IMR-90 (cell line): ENCODE measurements around the gene SERPINE2. TPM values are rescaled to one million over a fixed set of nuclear protein-coding genes. Genes with fewer than 3 reads are reported as not detected.

ENCODE experiments used
- ATAC-seq: fragments of 200-7000 bp; cut with Tn5 transposase; 2 replicates; pipeline ENCODE4 v1.9.1; 2020; ENCODE audit warnings: low read depth, mild to moderate bottlenecking, moderate library complexity
- BruUV-seq: library from RNA; stranded (reverse); fragments of 400-500 nt; replicated peaks from 2 replicates; lab custom pipeline; 2021; lab: Mats Ljungman, UMichigan
- CTCF ChIA-PET: fragments of 300-600 bp; formaldehyde crosslinking; extraction: SDS; loops from one replicate; lab custom pipeline; 2021; ENCODE audit warnings: antibody characterized with exemption; lab: Yijun Ruan, JAX
- POLR2A ChIA-PET: fragments of 300-600 bp; sonication (Branson Sonifier 250); formaldehyde crosslinking; loops from one replicate; lab custom pipeline; 2022; ENCODE audit warnings: antibody characterized with exemption; ENCODE audit not compliant: unreplicated experiment; lab: Charles Lee
- DNase-seq: peaks from one replicate; pipeline ENCODE4 v3.0.0; 2013
- H2AFZ ChIP-seq: replicated peaks from 2 replicates; pipeline ENCODE3; 2013; ENCODE audit warnings: low read length, mild to moderate bottlenecking; ENCODE audit not compliant: poor library complexity
- H2AK5ac ChIP-seq: 2 replicates; pipeline ENCODE4 v1.6.1; 2013; ENCODE audit warnings: low read depth, low read length, inconsistent platforms
- H2AK9ac ChIP-seq: replicated peaks from 2 replicates; pipeline ENCODE3; 2013; ENCODE audit warnings: mild to moderate bottlenecking, low read depth, low read length, moderate library complexity; ENCODE audit not compliant: poor library complexity
- H2BK120ac ChIP-seq: 2 replicates; pipeline ENCODE4 v1.6.1; 2013; ENCODE audit warnings: low read depth, low read length, inconsistent platforms
- H2BK15ac ChIP-seq: 3 replicates; pipeline ENCODE4 v1.6.1; 2013; ENCODE audit warnings: low read depth, low read length, inconsistent platforms
- H2BK20ac ChIP-seq: 2 replicates; pipeline ENCODE4 v1.6.1; 2013; ENCODE audit warnings: low read depth, mild to moderate bottlenecking, inconsistent platforms, low read length, moderate library complexity
- H2BK5ac ChIP-seq: 2 replicates; pipeline ENCODE4 v1.6.1; 2013; ENCODE audit warnings: mild to moderate bottlenecking, low read depth, low read length, inconsistent platforms; ENCODE audit not compliant: poor library complexity, severe bottlenecking
- H3K14ac ChIP-seq: replicated peaks from 2 replicates; pipeline ENCODE4 v1.6.1; 2013; ENCODE audit warnings: low read depth, low read length, inconsistent platforms
- H3K18ac ChIP-seq: 2 replicates; pipeline ENCODE4 v1.6.1; 2013; ENCODE audit warnings: low read depth, low read length, control low read depth
- H3K23ac ChIP-seq: 2 replicates; pipeline ENCODE4 v1.6.1; 2013; ENCODE audit warnings: low read depth, low read length, inconsistent platforms
- H3K27ac ChIP-seq: 2 replicates; pipeline ENCODE4 v1.5.1; 2013; ENCODE audit warnings: mild to moderate bottlenecking, control low read depth, low read length; ENCODE audit not compliant: insufficient read depth
- H3K27me3 ChIP-seq: 2 replicates; pipeline ENCODE4 v1.6.1; 2013; ENCODE audit warnings: low read length; ENCODE audit not compliant: control insufficient read depth, insufficient read depth
- H3K36me3 ChIP-seq: 2 replicates; pipeline ENCODE4 v1.6.1; 2013; ENCODE audit warnings: low read length, mixed read lengths; ENCODE audit not compliant: control insufficient read depth, insufficient read depth
- H3K4ac ChIP-seq: 2 replicates; pipeline ENCODE4 v1.6.1; 2013; ENCODE audit warnings: low read depth, low read length, inconsistent platforms
- H3K4me1 ChIP-seq: 2 replicates; pipeline ENCODE4 v1.6.1; 2013; ENCODE audit warnings: low read length, mixed read lengths; ENCODE audit not compliant: control insufficient read depth, insufficient read depth
- H3K4me2 ChIP-seq: 2 replicates; pipeline ENCODE4 v1.6.1; 2013; ENCODE audit warnings: low read depth, mild to moderate bottlenecking, control low read depth, low read length, moderate library complexity
- H3K4me3 ChIP-seq: 2 replicates; pipeline ENCODE4 v1.5.1; 2013; ENCODE audit warnings: low read depth, mild to moderate bottlenecking, control low read depth, low read length, moderate library complexity; ENCODE audit not compliant: insufficient read depth
- H3K56ac ChIP-seq: 2 replicates; pipeline ENCODE4 v1.6.1; 2013; ENCODE audit warnings: low read length, inconsistent platforms; ENCODE audit not compliant: insufficient read depth; ENCODE audit errors: extremely low read depth
- H3K79me1 ChIP-seq, 2 experiments: 2 replicates each; pipeline ENCODE4 v1.6.1; 2013; ENCODE audit warnings: low read length in 2 of 2, inconsistent platforms in 1 of 2, low read depth in 1 of 2
- H3K9ac ChIP-seq: 2 replicates; pipeline ENCODE4 v1.6.1; 2013; ENCODE audit warnings: low read depth, low read length, control low read depth
- H3K9me1 ChIP-seq: 2 replicates; pipeline ENCODE4 v1.6.1; 2013; ENCODE audit warnings: low read length, inconsistent platforms; ENCODE audit not compliant: insufficient read depth
- H3K9me3 ChIP-seq: 2 replicates; pipeline ENCODE4 v1.6.1; 2013; ENCODE audit warnings: low read length; ENCODE audit not compliant: control insufficient read depth, insufficient read depth
- H4K20me1 ChIP-seq: 2 replicates; pipeline ENCODE4 v1.6.1; 2013; ENCODE audit warnings: low read length, inconsistent platforms; ENCODE audit not compliant: insufficient read depth
- H4K5ac ChIP-seq: 2 replicates; pipeline ENCODE4 v1.6.1; 2013; ENCODE audit warnings: mild to moderate bottlenecking, low read depth, low read length, control low read depth
- H4K8ac ChIP-seq, 2 experiments: 2 replicates each; pipeline ENCODE4 v1.6.1; 2013; ENCODE audit warnings: low read depth in 2 of 2, low read length in 2 of 2, control low read depth in 1 of 2, inconsistent platforms in 1 of 2
- H4K91ac ChIP-seq: 2 replicates; pipeline ENCODE4 v1.6.1; 2013; ENCODE audit warnings: low read depth, low read length, inconsistent platforms; ENCODE audit not compliant: insufficient read depth
- BHLHE40 ChIP-seq: fragments of 150-350 bp; IDR thresholded peaks from 2 replicates; pipeline ENCODE4 v1.6.1; 2016; ENCODE audit warnings: mild to moderate bottlenecking, low read depth, low read length
- CEBPB ChIP-seq: IDR thresholded peaks from 2 replicates; pipeline ENCODE4 v1.6.1; 2012; ENCODE audit warnings: low read depth, low read length, improper control_type of control experiment
- CHD1 ChIP-seq: IDR thresholded peaks from 2 replicates; pipeline ENCODE4 v1.6.1; 2012; ENCODE audit warnings: low read depth, low read length, improper control_type of control experiment
- FOS ChIP-seq: fragments of 150-350 bp; IDR thresholded peaks from 2 replicates; pipeline ENCODE4 v1.6.1; 2016; ENCODE audit warnings: low read depth, low read length
- MAFK ChIP-seq: IDR thresholded peaks from 2 replicates; pipeline ENCODE4 v1.6.1; 2012; ENCODE audit warnings: low read depth, low read length, improper control_type of control experiment
- MAZ ChIP-seq: IDR thresholded peaks from 2 replicates; pipeline ENCODE4 v1.6.1; 2012; ENCODE audit warnings: low read depth, mild to moderate bottlenecking, low read length, improper control_type of control experiment, moderate library complexity, borderline replicate concordance
- MXI1 ChIP-seq: IDR thresholded peaks from 2 replicates; pipeline ENCODE4 v1.6.1; 2012; ENCODE audit warnings: low read depth, mild to moderate bottlenecking, low read length, moderate library complexity, borderline replicate concordance
- NFE2L2 ChIP-seq: fragments of 150-350 bp; IDR thresholded peaks from 2 replicates; pipeline ENCODE4 v1.6.1; 2016; ENCODE audit warnings: low read depth, mild to moderate bottlenecking, low read length
- POLR2A ChIP-seq: IDR thresholded peaks from 2 replicates; pipeline ENCODE4 v1.6.1; 2012; ENCODE audit warnings: mild to moderate bottlenecking, low read depth, low read length
- RAD21 ChIP-seq: IDR thresholded peaks from 2 replicates; pipeline ENCODE4 v1.6.1; 2012; ENCODE audit warnings: low read length, improper control_type of control experiment
- RCOR1 ChIP-seq: IDR thresholded peaks from 2 replicates; pipeline ENCODE4 v1.6.1; 2012; ENCODE audit warnings: mild to moderate bottlenecking, low read length, improper control_type of control experiment; ENCODE audit not compliant: insufficient replicate concordance
- RFX5 ChIP-seq: IDR thresholded peaks from 2 replicates; pipeline ENCODE4 v1.8.0; 2012; ENCODE audit warnings: low read depth, mild to moderate bottlenecking, low read length, moderate library complexity
- SMC3 ChIP-seq: fragments of 150-350 bp; IDR thresholded peaks from 2 replicates; pipeline ENCODE4 v1.6.1; 2016; ENCODE audit warnings: low read depth, mild to moderate bottlenecking, antibody characterized with exemption, low read length, moderate library complexity
- WGBS, 2 experiments: methylation state at CpG; one replicate each; pipeline versions ENCODE4 v1.1.5 to v1.1.7; 2013; ENCODE audit warnings: missing lambda C conversion rate in 2 of 2; ENCODE audit not compliant: insufficient read length in 1 of 2; ENCODE audit errors: extremely low coverage in 2 of 2; 5-methylcytosine and 5-hydroxymethylcytosine counted together
- dilution Hi-C: fragments of 300-500 bp; cut with HindIII; formaldehyde crosslinking; loops from one replicate; pipeline ENCODE4 v1.14.3; 2018; ENCODE audit warnings: low sequenced_read_pairs; ENCODE audit not compliant: unreplicated experiment
- in situ Hi-C: fragments of 300-500 bp; cut with MboI; formaldehyde crosslinking; loops from 3 replicates; pipeline ENCODE4 v1.14.3; 2019; ENCODE audit warnings: low sequenced_read_pairs, inconsistent platforms, mixed read lengths
- intact Hi-C: fragments of 100-400 bp; cut with micrococcal nuclease; formaldehyde crosslinking; loops from 2 replicates; pipeline ENCODE4 v1.10.0; 2022
- polyA plus RNA-seq, 3 experiments: library from polyadenylated mRNA; depleted of rRNA; stranded (reverse); fragments of >200 nt; gene quantifications; 2 replicates each; pipeline ENCODE4 v1.2.3, GENCODE V29; 2012; ENCODE audit warnings: low replicate concordance in 1 of 3
- total RNA-seq: library from RNA; depleted of rRNA; stranded (reverse); fragments of >200 nt; gene quantifications from 2 replicates; pipeline ENCODE4 v1.2.3, GENCODE V29; 2012
- TF ChIP-seq, protein P1 (sequence below): fragments of 150-350 bp; IDR thresholded peaks from 2 replicates; pipeline ENCODE4 v1.6.1; 2016; ENCODE audit warnings: low read depth, mild to moderate bottlenecking, low read length, moderate library complexity, borderline replicate concordance
- TF ChIP-seq, protein P2 (sequence below): fragments of 150-350 bp; IDR thresholded peaks from 2 replicates; pipeline ENCODE4 v1.6.1; 2017; ENCODE audit warnings: mild to moderate bottlenecking, antibody characterized with exemption, low read length, low read depth
- TF ChIP-seq, protein P3 (sequence below): conservative IDR thresholded peaks from 2 replicates; pipeline ENCODE4 v1.5.1; 2012; ENCODE audit warnings: mild to moderate bottlenecking, low read depth, low read length, improper control_type of control experiment

Gene SERPINE2
- total and polyA plus RNA-seq, 2 of the 4 experiments (the other 2 are of a cell fraction), result 24.0 to 62.7 TPM

DNA sequence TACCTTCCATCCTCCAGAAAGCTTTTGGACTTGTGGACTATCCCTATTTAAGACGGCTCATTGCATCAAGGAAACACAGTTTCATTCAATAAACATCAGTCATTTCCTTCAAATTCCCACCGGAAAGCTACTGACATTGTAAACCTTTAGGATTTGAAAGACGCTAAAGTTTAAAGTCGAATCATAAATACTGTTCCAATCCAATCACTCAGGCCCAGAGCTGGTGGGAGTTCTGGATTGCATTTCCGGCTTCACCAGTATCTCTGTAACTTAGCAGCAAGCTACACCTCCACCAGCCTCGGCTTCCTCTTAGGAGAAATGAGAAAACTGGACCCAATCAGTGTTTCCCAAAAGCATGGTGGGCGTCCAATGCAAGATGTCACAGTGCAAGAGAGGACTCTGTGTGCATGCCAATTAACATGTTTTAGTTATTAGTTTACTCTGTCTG lies 95.5 kb downstream of the SERPINE2 start:
- Histone ChIP-seq H3K27me3 (no peaks in the 10 kb centered on the region), H3K4ac (peak overlapping the region; percentile 92; the same call in 1 of the 2 replicates), H3K36me3 (no peaks in the 10 kb centered on the region), H2BK5ac (peak overlapping the region; percentile 97), H2AK9ac (peak overlapping the region; percentile 21), H3K4me2 (peak overlapping the region; percentile 95), H3K4me3 (peak overlapping the region; percentile 91), H2BK20ac (peak overlapping the region; percentile 61), H4K20me1 (peaks cover 24% of the 10 kb centered on the region), H2AFZ (no peak overlapping the region), H2BK120ac (peak overlapping the region; percentile 92), H3K18ac (no peak overlapping the region), H3K9me3 (no peaks in the 10 kb centered on the region), H4K5ac (peak overlapping the region; percentile 12; the same call in 1 of the 2 replicates), H3K79me1 (peaks cover 16 to 42% of the 10 kb centered on the region in 2 experiments), H2BK15ac (peak overlapping the region; percentile 32; the same call in 2 of the 3 replicates), H3K9me1 (peaks cover 15% of the 10 kb centered on the region), H3K14ac (peak overlapping the region; percentile 96; the same call in 1 of the 2 replicates), H3K23ac (peak overlapping the region; percentile 92), H3K9ac (peak overlapping the region; percentile 94), H3K27ac (peak overlapping the region; percentile 81), H4K91ac (peak overlapping the region; percentile 84), H3K4me1 (peaks cover 9% of the 10 kb centered on the region), H4K8ac (peak overlapping the region; percentile 15 to 20; a peak in 3 of 4 replicates), H3K56ac (peak overlapping the region; percentile 36; the same call in 1 of the 2 replicates), H2AK5ac (no peak overlapping the region)
- DNase-seq (peak; percentile 60), ATAC-seq (peak; percentile 39)
- dilution Hi-C loops, result no loop called here
- CTCF ChIA-PET, result interaction anchor here (0.7 kb wide), 1 partner anchor 47 kb away, joined by 3 read pairs; no protein-coding TSS in a partner anchor
- in situ Hi-C loops, result no loop called here
- POLR2A ChIA-PET, result interaction anchor here (0.6 kb wide), 1 partner anchor 341 kb away, joined by 3 read pairs; no protein-coding TSS in a partner anchor
- TF ChIP-seq CHD1 (no peak), BHLHE40 (no peak), RAD21 (no peak), CEBPB (no peak), MXI1 (no peak), RFX5 (no peak), FOS (no peak), MAFK (no peak), NFE2L2 (no peak), POLR2A (no peak), RCOR1 (no peak), MAZ (no peak), SMC3 (no peak)
- TF ChIP-seq, protein P1, sequence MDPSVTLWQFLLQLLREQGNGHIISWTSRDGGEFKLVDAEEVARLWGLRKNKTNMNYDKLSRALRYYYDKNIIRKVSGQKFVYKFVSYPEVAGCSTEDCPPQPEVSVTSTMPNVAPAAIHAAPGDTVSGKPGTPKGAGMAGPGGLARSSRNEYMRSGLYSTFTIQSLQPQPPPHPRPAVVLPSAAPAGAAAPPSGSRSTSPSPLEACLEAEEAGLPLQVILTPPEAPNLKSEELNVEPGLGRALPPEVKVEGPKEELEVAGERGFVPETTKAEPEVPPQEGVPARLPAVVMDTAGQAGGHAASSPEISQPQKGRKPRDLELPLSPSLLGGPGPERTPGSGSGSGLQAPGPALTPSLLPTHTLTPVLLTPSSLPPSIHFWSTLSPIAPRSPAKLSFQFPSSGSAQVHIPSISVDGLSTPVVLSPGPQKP, result no peak
- TF ChIP-seq, protein P2, sequence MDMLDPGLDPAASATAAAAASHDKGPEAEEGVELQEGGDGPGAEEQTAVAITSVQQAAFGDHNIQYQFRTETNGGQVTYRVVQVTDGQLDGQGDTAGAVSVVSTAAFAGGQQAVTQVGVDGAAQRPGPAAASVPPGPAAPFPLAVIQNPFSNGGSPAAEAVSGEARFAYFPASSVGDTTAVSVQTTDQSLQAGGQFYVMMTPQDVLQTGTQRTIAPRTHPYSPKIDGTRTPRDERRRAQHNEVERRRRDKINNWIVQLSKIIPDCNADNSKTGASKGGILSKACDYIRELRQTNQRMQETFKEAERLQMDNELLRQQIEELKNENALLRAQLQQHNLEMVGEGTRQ, result no peak
- TF ChIP-seq, protein P3, sequence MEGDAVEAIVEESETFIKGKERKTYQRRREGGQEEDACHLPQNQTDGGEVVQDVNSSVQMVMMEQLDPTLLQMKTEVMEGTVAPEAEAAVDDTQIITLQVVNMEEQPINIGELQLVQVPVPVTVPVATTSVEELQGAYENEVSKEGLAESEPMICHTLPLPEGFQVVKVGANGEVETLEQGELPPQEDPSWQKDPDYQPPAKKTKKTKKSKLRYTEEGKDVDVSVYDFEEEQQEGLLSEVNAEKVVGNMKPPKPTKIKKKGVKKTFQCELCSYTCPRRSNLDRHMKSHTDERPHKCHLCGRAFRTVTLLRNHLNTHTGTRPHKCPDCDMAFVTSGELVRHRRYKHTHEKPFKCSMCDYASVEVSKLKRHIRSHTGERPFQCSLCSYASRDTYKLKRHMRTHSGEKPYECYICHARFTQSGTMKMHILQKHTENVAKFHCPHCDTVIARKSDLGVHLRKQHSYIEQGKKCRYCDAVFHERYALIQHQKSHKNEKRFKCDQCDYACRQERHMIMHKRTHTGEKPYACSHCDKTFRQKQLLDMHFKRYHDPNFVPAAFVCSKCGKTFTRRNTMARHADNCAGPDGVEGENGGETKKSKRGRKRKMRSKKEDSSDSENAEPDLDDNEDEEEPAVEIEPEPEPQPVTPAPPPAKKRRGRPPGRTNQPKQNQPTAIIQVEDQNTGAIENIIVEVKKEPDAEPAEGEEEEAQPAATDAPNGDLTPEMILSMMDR, result no peak
- WGBS, 2 experiments, result no CpG with 5 or more reads among the region's 7 CpGs
- BruUV-seq, result TSS peak; percentile 34
- intact Hi-C loops, result loop anchor here (10.0 kb wide), 1 partner anchor 249 kb away; no protein-coding TSS in a partner anchor
